IPS DF 6.9 (cell line): ENCODE data around the gene SLC25A46.

Source experiments
- DNase-seq: peaks from one replicate; pipeline ENCODE4 v3.0.0-alpha.2; 2013; ENCODE audit warnings: low read depth, low spot score
- H3K27ac ChIP-seq: one replicate; pipeline ENCODE4 v1.5.1; 2013; ENCODE audit warnings: low read length, control low read depth
- H3K27me3 ChIP-seq: 2 replicates; pipeline ENCODE4 v1.6.1; 2013; ENCODE audit warnings: mild to moderate bottlenecking, low read length; ENCODE audit not compliant: control insufficient read depth, insufficient read depth
- H3K36me3 ChIP-seq: 2 replicates; pipeline ENCODE4 v1.6.1; 2013; ENCODE audit warnings: low read length; ENCODE audit not compliant: control insufficient read depth, insufficient read depth
- H3K4me1 ChIP-seq: 2 replicates; pipeline ENCODE4 v1.6.1; 2013; ENCODE audit warnings: low read length; ENCODE audit not compliant: control insufficient read depth, insufficient read depth
- H3K4me3 ChIP-seq: 2 replicates; pipeline ENCODE4 v1.5.1; 2013; ENCODE audit warnings: mild to moderate bottlenecking, low read length
- H3K9me3 ChIP-seq: 2 replicates; pipeline ENCODE4 v1.6.1; 2013; ENCODE audit warnings: low read length, inconsistent platforms; ENCODE audit not compliant: control insufficient read depth, insufficient read depth
- WGBS: extraction: QIAGEN DNeasy Blood & Tissue Kit; methylation state at CpG from one replicate; pipeline ENCODE4 v1.1.7; 2013; ENCODE audit warnings: mixed read lengths, missing lambda C conversion rate; ENCODE audit not compliant: insufficient read length, insufficient coverage; 5-methylcytosine and 5-hydroxymethylcytosine counted together

The SLC25A46 gene

GRCh38 chr5:110802998-110803397 is 64.2 kb downstream of the SLC25A46 start:
- DNase-seq, result no peak
- Histone ChIP-seq H3K4me3 (no peak overlapping the region), H3K27me3 (no peaks in the 10 kb centered on the region), H3K36me3 (no peaks in the 10 kb centered on the region), H3K27ac (no peak overlapping the region), H3K9me3 (no peaks in the 10 kb centered on the region), H3K4me1 (no peaks in the 10 kb centered on the region)
- no CpG with 5 or more reads among the region's 1 CpG for WGBS

DNA sequence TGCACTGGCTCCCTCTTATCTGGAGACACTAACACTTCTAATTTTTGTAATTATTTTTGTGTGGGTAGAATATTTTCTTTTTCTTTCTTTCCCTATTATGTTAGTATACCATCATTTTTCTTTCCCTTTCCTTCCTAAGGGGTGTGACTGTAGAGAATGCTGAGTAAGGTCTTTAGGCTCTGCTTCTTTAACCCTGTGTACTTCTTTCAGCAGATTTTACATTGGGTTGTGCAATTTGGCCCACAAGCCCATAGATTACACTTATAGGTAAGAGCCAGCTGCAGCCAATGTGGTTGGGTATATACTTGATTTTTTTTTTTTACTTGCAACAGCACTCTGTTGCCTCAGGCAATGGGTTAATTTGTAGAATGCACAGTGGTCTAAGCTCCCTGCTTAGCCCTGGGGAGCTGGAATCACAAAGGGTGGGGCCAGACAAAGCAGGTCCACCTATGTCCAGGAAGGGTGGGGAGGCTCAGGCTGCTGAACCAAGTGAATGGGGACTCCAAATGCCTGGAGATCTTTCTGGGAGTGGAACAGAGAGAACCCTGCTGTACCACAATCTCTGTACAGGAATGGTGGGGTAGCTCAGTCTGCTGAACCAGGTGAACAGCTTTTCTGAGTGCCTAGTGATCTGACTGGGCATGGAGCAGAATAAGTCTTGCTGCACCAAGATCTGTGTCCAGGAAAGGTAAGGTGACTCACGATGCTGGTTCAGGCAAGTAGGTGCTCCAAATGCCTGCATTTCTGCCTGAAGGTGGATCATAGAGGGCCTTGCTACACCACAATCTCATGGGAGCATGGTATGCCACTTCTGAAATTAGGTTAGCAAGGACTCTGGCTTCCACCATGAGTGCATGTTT is 64.9 kb downstream of the SLC25A46 start:
- H3K9me3 ChIP-seq, result no peaks in the 10 kb centered on the region
- no peak overlapping the region for H3K27ac ChIP-seq
- no peak for DNase-seq
- no peaks in the 10 kb centered on the region for H3K36me3 ChIP-seq
- H3K4me1 ChIP-seq, result no peaks in the 10 kb centered on the region
- H3K4me3 ChIP-seq, result no peak overlapping the region
- no peaks in the 10 kb centered on the region for H3K27me3 ChIP-seq
- WGBS, result no CpG with 5 or more reads among the region's 1 CpG

GRCh38 chr5:110807169-110807568 is 68.4 kb downstream of the SLC25A46 start:
- Histone ChIP-seq H3K27me3 (no peaks in the 10 kb centered on the region), H3K36me3 (no peaks in the 10 kb centered on the region), H3K27ac (no peak overlapping the region), H3K4me1 (no peaks in the 10 kb centered on the region), H3K4me3 (no peak overlapping the region), H3K9me3 (no peaks in the 10 kb centered on the region)
- DNase-seq, result no peak
- WGBS, result no CpG with 5 or more reads among the region's 4 CpGs

DNA sequence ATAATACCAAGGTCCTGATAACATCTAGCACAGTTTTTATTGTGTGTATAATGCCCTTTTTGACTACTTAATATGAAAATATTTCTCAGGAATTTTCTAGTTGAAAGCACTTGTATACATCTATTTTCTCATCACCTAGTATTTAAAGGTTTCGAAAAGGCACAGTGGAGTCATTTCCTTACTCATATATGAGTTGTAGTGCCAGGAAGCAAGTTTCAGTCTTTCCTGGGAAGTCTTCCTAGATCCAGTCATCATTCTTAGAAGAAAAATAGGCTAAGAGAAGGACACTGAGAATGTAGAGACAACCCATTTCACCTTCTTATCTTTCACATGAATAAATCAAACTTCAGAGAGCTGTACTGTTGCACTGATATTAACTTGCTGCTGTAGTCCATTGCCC is 70.2 kb downstream of the SLC25A46 start:
- H3K9me3 ChIP-seq, result no peaks in the 10 kb centered on the region
- no peak overlapping the region for H3K4me3 ChIP-seq
- WGBS, result no CpG with 5 or more reads among the region's 1 CpG
- DNase-seq, result no peak
- no peak overlapping the region for H3K27ac ChIP-seq
- no peaks in the 10 kb centered on the region for H3K27me3 ChIP-seq
- H3K36me3 ChIP-seq, result no peaks in the 10 kb centered on the region
- no peaks in the 10 kb centered on the region for H3K4me1 ChIP-seq
